Measurements from ENCODE around the gene SCTR.

SCTR gene

GRCh38 chr2:119545754-119546446 is 21.6 kb upstream of the SCTR start:
- H3K27me3 ChIP-seq (ENCODE audit: control insufficient read depth in 1 of 2, insufficient read depth in 2 of 2, low read length in 2 of 2), result no peaks in the 10 kb centered on the region
- H3K27ac ChIP-seq (ENCODE audit: low read depth, low read length), result no peak overlapping the region
- H3K36me3 ChIP-seq (ENCODE audit: control insufficient read depth in 1 of 2, insufficient read depth in 2 of 2, low read length in 2 of 2), result no peaks in the 10 kb centered on the region
- peaks cover 39 to 46% of the 10 kb centered on the region in 2 donors for H3K4me1 ChIP-seq (ENCODE audit: control insufficient read depth in 1 of 2, insufficient read depth in 2 of 2, low read length in 2 of 2)
- H3K9ac ChIP-seq (ENCODE audit: low read depth in 1 of 2, low read length in 2 of 2), result no peak overlapping the region
- peak overlapping the region; percentile 60 to 74 for H3K4me3 ChIP-seq (ENCODE audit: low read depth in 1 of 2, low read length in 2 of 2)
- H3K9me3 ChIP-seq (ENCODE audit: control insufficient read depth in 1 of 2, low read length in 2 of 2), result no peaks in the 10 kb centered on the region

- Histone ChIP-seq H3K4me3 (ENCODE audit: low read depth in 1 of 2, low read length in 2 of 2) (peak overlapping the region; percentile 60 to 74), H3K9me3 (ENCODE audit: control insufficient read depth in 1 of 2, low read length in 2 of 2) (peaks cover 0 to 2% of the 10 kb centered on the region in 2 donors), H3K4me1 (ENCODE audit: control insufficient read depth in 1 of 2, insufficient read depth in 2 of 2, low read length in 2 of 2) (peaks cover 36 to 42% of the 10 kb centered on the region in 2 donors), H3K27ac (ENCODE audit: low read depth, low read length) (peak overlapping the region; percentile 79), H3K27me3 (ENCODE audit: control insufficient read depth in 1 of 2, insufficient read depth in 2 of 2, low read length in 2 of 2) (no peaks in the 10 kb centered on the region), H3K9ac (ENCODE audit: low read depth in 1 of 2, low read length in 2 of 2) (peak overlapping the region; percentile 50 to 73), H3K36me3 (ENCODE audit: control insufficient read depth in 1 of 2, insufficient read depth in 2 of 2, low read length in 2 of 2) (no peaks in the 10 kb centered on the region)
Observed at GRCh38 chr2:119544939-119545475, 20.7 kb upstream of the SCTR start.

- Histone ChIP-seq H3K9ac (ENCODE audit: low read depth in 1 of 2, low read length in 2 of 2) (peak within 1 kb of the TSS; percentile 50 to 73), H3K4me1 (ENCODE audit: control insufficient read depth in 1 of 2, insufficient read depth in 2 of 2, low read length in 2 of 2) (peaks cover 29 to 35% of the 10 kb centered on the region in 2 donors), H3K4me3 (ENCODE audit: low read depth in 1 of 2, low read length in 2 of 2) (peak within 1 kb of the TSS; percentile 60 to 74), H3K27me3 (ENCODE audit: control insufficient read depth in 1 of 2, insufficient read depth in 2 of 2, low read length in 2 of 2) (no peaks in the 10 kb centered on the region), H3K27ac (ENCODE audit: low read depth, low read length) (peak within 1 kb of the TSS; percentile 79), H3K9me3 (ENCODE audit: control insufficient read depth in 1 of 2, low read length in 2 of 2) (peaks cover 0 to 2% of the 10 kb centered on the region in 2 donors), H3K36me3 (ENCODE audit: control insufficient read depth in 1 of 2, insufficient read depth in 2 of 2, low read length in 2 of 2) (no peaks in the 10 kb centered on the region)
Observed at GRCh38 chr2:119544075-119544938, 20.0 kb upstream of the SCTR start, which contains the start of gene CFAP221. CFAP221 (plus strand) TSS chr2:119544449; CDS start chr2:119546132, 1,683 bp downstream.

- Histone ChIP-seq H3K27ac (ENCODE audit: low read depth, low read length) (no peak overlapping the region), H3K9me3 (ENCODE audit: control insufficient read depth in 1 of 2, low read length in 2 of 2) (peaks cover 0 to 2% of the 10 kb centered on the region in 2 donors), H3K4me3 (ENCODE audit: low read depth in 1 of 2, low read length in 2 of 2) (no peak overlapping the region), H3K27me3 (ENCODE audit: control insufficient read depth in 1 of 2, insufficient read depth in 2 of 2, low read length in 2 of 2) (no peaks in the 10 kb centered on the region), H3K36me3 (ENCODE audit: control insufficient read depth in 1 of 2, insufficient read depth in 2 of 2, low read length in 2 of 2) (no peaks in the 10 kb centered on the region), H3K4me1 (ENCODE audit: control insufficient read depth in 1 of 2, insufficient read depth in 2 of 2, low read length in 2 of 2) (peaks cover 19 to 28% of the 10 kb centered on the region in 2 donors), H3K9ac (ENCODE audit: low read depth in 1 of 2, low read length in 2 of 2) (no peak overlapping the region)
Observed at GRCh38 chr2:119541476-119541875, 17.2 kb upstream of the SCTR start.

GRCh38 chr2:119537792-119538191 is 13.5 kb upstream of the SCTR start:
- Histone ChIP-seq H3K27ac (ENCODE audit: low read depth, low read length) (no peak overlapping the region), H3K36me3 (ENCODE audit: control insufficient read depth in 1 of 2, insufficient read depth in 2 of 2, low read length in 2 of 2) (no peaks in the 10 kb centered on the region), H3K9me3 (ENCODE audit: control insufficient read depth in 1 of 2, low read length in 2 of 2) (peaks cover 7% of the 10 kb centered on the region in 2 donors), H3K27me3 (ENCODE audit: control insufficient read depth in 1 of 2, insufficient read depth in 2 of 2, low read length in 2 of 2) (no peaks in the 10 kb centered on the region), H3K4me3 (ENCODE audit: low read depth in 1 of 2, low read length in 2 of 2) (no peak overlapping the region), H3K9ac (ENCODE audit: low read depth in 1 of 2, low read length in 2 of 2) (no peak overlapping the region), H3K4me1 (ENCODE audit: control insufficient read depth in 1 of 2, insufficient read depth in 2 of 2, low read length in 2 of 2) (peaks cover 10 to 15% of the 10 kb centered on the region in 2 donors)

- Histone ChIP-seq H3K27me3 (ENCODE audit: control insufficient read depth in 1 of 2, insufficient read depth in 2 of 2, low read length in 2 of 2) (no peaks in the 10 kb centered on the region), H3K36me3 (ENCODE audit: control insufficient read depth in 1 of 2, insufficient read depth in 2 of 2, low read length in 2 of 2) (no peaks in the 10 kb centered on the region), H3K9ac (ENCODE audit: low read depth in 1 of 2, low read length in 2 of 2) (no peak overlapping the region), H3K4me1 (ENCODE audit: control insufficient read depth in 1 of 2, insufficient read depth in 2 of 2, low read length in 2 of 2) (peaks cover 10 to 15% of the 10 kb centered on the region in 2 donors), H3K4me3 (ENCODE audit: low read depth in 1 of 2, low read length in 2 of 2) (no peak overlapping the region), H3K27ac (ENCODE audit: low read depth, low read length) (no peak overlapping the region), H3K9me3 (ENCODE audit: control insufficient read depth in 1 of 2, low read length in 2 of 2) (peaks cover 7% of the 10 kb centered on the region in 2 donors)
Observed at GRCh38 chr2:119536707-119537106, 12.4 kb upstream of the SCTR start.

- H3K4me3 ChIP-seq (ENCODE audit: low read depth in 1 of 2, low read length in 2 of 2), result no peak overlapping the region
- H3K27ac ChIP-seq (ENCODE audit: low read depth, low read length), result no peak overlapping the region
- H3K36me3 ChIP-seq (ENCODE audit: control insufficient read depth in 1 of 2, insufficient read depth in 2 of 2, low read length in 2 of 2), result no peaks in the 10 kb centered on the region
- H3K4me1 ChIP-seq (ENCODE audit: control insufficient read depth in 1 of 2, insufficient read depth in 2 of 2, low read length in 2 of 2), result peaks cover 10 to 15% of the 10 kb centered on the region in 2 donors
- no peaks in the 10 kb centered on the region for H3K27me3 ChIP-seq (ENCODE audit: control insufficient read depth in 1 of 2, insufficient read depth in 2 of 2, low read length in 2 of 2)
- no peak overlapping the region for H3K9ac ChIP-seq (ENCODE audit: low read depth in 1 of 2, low read length in 2 of 2)
- H3K9me3 ChIP-seq (ENCODE audit: control insufficient read depth in 1 of 2, low read length in 2 of 2), result peaks cover 7% of the 10 kb centered on the region in 2 donors
Observed at GRCh38 chr2:119536211-119536610, 11.9 kb upstream of the SCTR start.

- Histone ChIP-seq H3K4me3 (ENCODE audit: low read depth in 1 of 2, low read length in 2 of 2) (no peak overlapping the region), H3K9ac (ENCODE audit: low read depth in 1 of 2, low read length in 2 of 2) (no peak overlapping the region), H3K36me3 (ENCODE audit: control insufficient read depth in 1 of 2, insufficient read depth in 2 of 2, low read length in 2 of 2) (no peaks in the 10 kb centered on the region), H3K4me1 (ENCODE audit: control insufficient read depth in 1 of 2, insufficient read depth in 2 of 2, low read length in 2 of 2) (peaks cover 10 to 15% of the 10 kb centered on the region in 2 donors), H3K9me3 (ENCODE audit: control insufficient read depth in 1 of 2, low read length in 2 of 2) (peaks cover 5 to 7% of the 10 kb centered on the region in 2 donors), H3K27me3 (ENCODE audit: control insufficient read depth in 1 of 2, insufficient read depth in 2 of 2, low read length in 2 of 2) (no peaks in the 10 kb centered on the region), H3K27ac (ENCODE audit: low read depth, low read length) (no peak overlapping the region)
Observed at GRCh38 chr2:119533560-119533959, 9.3 kb upstream of the SCTR start.

GRCh38 chr2:119531292-119531691 is 7.0 kb upstream of the SCTR start:
- Histone ChIP-seq H3K4me1 (ENCODE audit: control insufficient read depth in 1 of 2, insufficient read depth in 2 of 2, low read length in 2 of 2) (peaks cover 10 to 16% of the 10 kb centered on the region in 2 donors), H3K27ac (ENCODE audit: low read depth, low read length) (no peak overlapping the region), H3K27me3 (ENCODE audit: control insufficient read depth in 1 of 2, insufficient read depth in 2 of 2, low read length in 2 of 2) (no peaks in the 10 kb centered on the region), H3K4me3 (ENCODE audit: low read depth in 1 of 2, low read length in 2 of 2) (no peak overlapping the region), H3K9ac (ENCODE audit: low read depth in 1 of 2, low read length in 2 of 2) (no peak overlapping the region), H3K36me3 (ENCODE audit: control insufficient read depth in 1 of 2, insufficient read depth in 2 of 2, low read length in 2 of 2) (no peaks in the 10 kb centered on the region), H3K9me3 (ENCODE audit: control insufficient read depth in 1 of 2, low read length in 2 of 2) (peaks cover 5 to 7% of the 10 kb centered on the region in 2 donors)

- H3K9me3 ChIP-seq (ENCODE audit: control insufficient read depth in 1 of 2, low read length in 2 of 2), result peaks cover under 1 to 1% of the 10 kb centered on the region in 2 donors
- H3K27ac ChIP-seq (ENCODE audit: low read depth, low read length), result no peak overlapping the region
- no peak overlapping the region for H3K4me3 ChIP-seq (ENCODE audit: low read depth in 1 of 2, low read length in 2 of 2)
- H3K36me3 ChIP-seq (ENCODE audit: control insufficient read depth in 1 of 2, insufficient read depth in 2 of 2, low read length in 2 of 2), result no peaks in the 10 kb centered on the region
- peaks cover 7 to 18% of the 10 kb centered on the region in 2 donors for H3K4me1 ChIP-seq (ENCODE audit: control insufficient read depth in 1 of 2, insufficient read depth in 2 of 2, low read length in 2 of 2)
- H3K27me3 ChIP-seq (ENCODE audit: control insufficient read depth in 1 of 2, insufficient read depth in 2 of 2, low read length in 2 of 2), result peaks cover 4 to 7% of the 10 kb centered on the region in 2 donors
- no peak overlapping the region for H3K9ac ChIP-seq (ENCODE audit: low read depth in 1 of 2, low read length in 2 of 2)
Observed at GRCh38 chr2:119527999-119528398, 3.7 kb upstream of the SCTR start.

Measured in duodenal mucosa (tissue), 2 donors.